HCT116 (cell line): ENCODE results near the gene APOBEC3C.

Experiments used
- CEBPB ChIP-seq: IDR thresholded peaks from 2 replicates; pipeline ENCODE4 v1.6.1; 2012; ENCODE audit warnings: low read depth
- CTCF ChIP-seq, 3 experiments: fragments of 200-600 bp in 1 of 3; sonication (generic) in 1 of 3; IDR thresholded peaks in 2 of 3; conservative IDR thresholded peaks in 1 of 3; 2 replicates each; pipeline ENCODE4 v1.5.1; 2012 to 2017; ENCODE audit warnings: low read depth in 2 of 3, low read length in 2 of 3, antibody characterized with exemption in 1 of 3, borderline replicate concordance in 1 of 3, control low read depth in 1 of 3, mild to moderate bottlenecking in 1 of 3, mixed read lengths in 1 of 3, mixed run types in 1 of 3, moderate library complexity in 1 of 3; ENCODE audit not compliant: insufficient read depth in 1 of 3
- ELF1 ChIP-seq: IDR thresholded peaks from 2 replicates; pipeline ENCODE4 v1.6.1; 2012; ENCODE audit warnings: low read depth, borderline replicate concordance
- EZH2 ChIP-seq: fragments of 200-600 bp; sonication (generic); IDR thresholded peaks from 2 replicates; pipeline ENCODE4 v1.6.1; 2017; ENCODE audit warnings: antibody characterized with exemption, mixed run types
- EZH2phosphoT487 ChIP-seq: fragments of 200-600 bp; IDR thresholded peaks from 2 replicates; pipeline ENCODE4 v1.6.1; 2018; ENCODE audit warnings: antibody characterized with exemption, borderline replicate concordance
- JUND ChIP-seq: IDR thresholded peaks from 2 replicates; pipeline ENCODE4 v1.6.1; 2012
- POLR2A ChIP-seq: IDR thresholded peaks from 2 replicates; pipeline ENCODE4 v1.7.0; 2011; ENCODE audit warnings: borderline replicate concordance; ENCODE audit not compliant: insufficient read depth, insufficient read length; ENCODE audit errors: extremely low read depth
- POLR2AphosphoS5 ChIP-seq: IDR thresholded peaks from 2 replicates; pipeline ENCODE4 v1.6.1; 2011; ENCODE audit warnings: mild to moderate bottlenecking, low read depth, low read length, moderate library complexity
- RAD21 ChIP-seq: IDR thresholded peaks from 2 replicates; pipeline ENCODE4 v1.6.1; 2012; ENCODE audit warnings: low read depth, mild to moderate bottlenecking
- ZNF274 ChIP-seq: fragments of 200-500 bp; sonication (Bioruptor generic); IDR thresholded peaks from 2 replicates; pipeline ENCODE4 v1.6.1; 2014; ENCODE audit warnings: mild to moderate bottlenecking, low read depth, low read length, inconsistent platforms
- TF ChIP-seq, protein P1 (sequence below): IDR thresholded peaks from 2 replicates; pipeline ENCODE4 v1.6.1; 2012; ENCODE audit warnings: low read depth

DNA sequence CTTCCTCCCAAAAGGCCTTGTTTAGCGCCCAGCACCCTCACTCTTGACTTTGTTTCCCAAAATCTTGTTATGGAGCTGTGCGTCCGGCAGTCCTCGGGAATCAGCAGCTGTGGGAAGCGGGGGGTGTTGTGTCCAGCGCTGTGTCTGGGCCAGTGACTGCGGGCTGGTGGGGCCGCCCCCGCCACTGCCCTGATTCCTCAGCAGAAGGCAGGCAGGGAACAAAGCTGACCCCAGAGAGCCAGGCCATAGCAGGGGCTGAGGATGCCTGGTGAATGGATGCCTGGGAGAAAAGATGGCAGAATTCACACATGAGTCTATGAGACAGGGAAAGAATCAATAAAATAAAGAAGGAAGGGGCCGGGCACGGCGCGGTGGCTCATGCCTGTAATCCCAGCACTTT is 2.5 kb downstream of the APOBEC3C start:
- TF ChIP-seq EZH2, result no peak
- no peak for TF ChIP-seq CEBPB
- TF ChIP-seq, protein P1, sequence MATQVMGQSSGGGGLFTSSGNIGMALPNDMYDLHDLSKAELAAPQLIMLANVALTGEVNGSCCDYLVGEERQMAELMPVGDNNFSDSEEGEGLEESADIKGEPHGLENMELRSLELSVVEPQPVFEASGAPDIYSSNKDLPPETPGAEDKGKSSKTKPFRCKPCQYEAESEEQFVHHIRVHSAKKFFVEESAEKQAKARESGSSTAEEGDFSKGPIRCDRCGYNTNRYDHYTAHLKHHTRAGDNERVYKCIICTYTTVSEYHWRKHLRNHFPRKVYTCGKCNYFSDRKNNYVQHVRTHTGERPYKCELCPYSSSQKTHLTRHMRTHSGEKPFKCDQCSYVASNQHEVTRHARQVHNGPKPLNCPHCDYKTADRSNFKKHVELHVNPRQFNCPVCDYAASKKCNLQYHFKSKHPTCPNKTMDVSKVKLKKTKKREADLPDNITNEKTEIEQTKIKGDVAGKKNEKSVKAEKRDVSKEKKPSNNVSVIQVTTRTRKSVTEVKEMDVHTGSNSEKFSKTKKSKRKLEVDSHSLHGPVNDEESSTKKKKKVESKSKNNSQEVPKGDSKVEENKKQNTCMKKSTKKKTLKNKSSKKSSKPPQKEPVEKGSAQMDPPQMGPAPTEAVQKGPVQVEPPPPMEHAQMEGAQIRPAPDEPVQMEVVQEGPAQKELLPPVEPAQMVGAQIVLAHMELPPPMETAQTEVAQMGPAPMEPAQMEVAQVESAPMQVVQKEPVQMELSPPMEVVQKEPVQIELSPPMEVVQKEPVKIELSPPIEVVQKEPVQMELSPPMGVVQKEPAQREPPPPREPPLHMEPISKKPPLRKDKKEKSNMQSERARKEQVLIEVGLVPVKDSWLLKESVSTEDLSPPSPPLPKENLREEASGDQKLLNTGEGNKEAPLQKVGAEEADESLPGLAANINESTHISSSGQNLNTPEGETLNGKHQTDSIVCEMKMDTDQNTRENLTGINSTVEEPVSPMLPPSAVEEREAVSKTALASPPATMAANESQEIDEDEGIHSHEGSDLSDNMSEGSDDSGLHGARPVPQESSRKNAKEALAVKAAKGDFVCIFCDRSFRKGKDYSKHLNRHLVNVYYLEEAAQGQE, result no peak
- TF ChIP-seq JUND, result no peak
- TF ChIP-seq POLR2AphosphoS5, result no peak
- TF ChIP-seq CTCF (IDR thresholded peaks at IDR 0.05 in 2 of 3, conservative IDR thresholded peaks at IDR 0.05 in 1 of 3; ENCODE audit: borderline replicate concordance in 1 of 3, insufficient read depth in 1 of 3, low read depth in 2 of 3, low read length in 2 of 3), result no peak
- no peak for TF ChIP-seq ZNF274
- no peak for TF ChIP-seq RAD21
- no peak for TF ChIP-seq ELF1
- no peak for TF ChIP-seq POLR2A
- TF ChIP-seq EZH2phosphoT487, result no peak
